ENCODE data around the gene STAG2.

Gene STAG2

GRCh38 chrX:123976706-123977316, 15.3 kb downstream of the STAG2 start:
- peak; percentile 36 for DNase-seq

- DNase-seq = no peak
These were observed 21.7 kb downstream of the STAG2 start for GRCh38 chrX:123983240-123983639.

GRCh38 chrX:123986377-123986776, 24.9 kb downstream of the STAG2 start:
- no peak for DNase-seq

GRCh38 chrX:123988423-123989111, 27.1 kb downstream of the STAG2 start:
- no peak for DNase-seq

- DNase-seq = no peak
These were observed 27.7 kb downstream of the STAG2 start for GRCh38 chrX:123989235-123989634.

- DNase-seq = no peak
These were observed 28.7 kb downstream of the STAG2 start for GRCh38 chrX:123990169-123990568.

GRCh38 chrX:123990602-123991001, 29.1 kb downstream of the STAG2 start:
- no peak for DNase-seq

GRCh38 chrX:123993326-123993725, 31.8 kb downstream of the STAG2 start:
- peak; percentile 76 for DNase-seq

DNA sequence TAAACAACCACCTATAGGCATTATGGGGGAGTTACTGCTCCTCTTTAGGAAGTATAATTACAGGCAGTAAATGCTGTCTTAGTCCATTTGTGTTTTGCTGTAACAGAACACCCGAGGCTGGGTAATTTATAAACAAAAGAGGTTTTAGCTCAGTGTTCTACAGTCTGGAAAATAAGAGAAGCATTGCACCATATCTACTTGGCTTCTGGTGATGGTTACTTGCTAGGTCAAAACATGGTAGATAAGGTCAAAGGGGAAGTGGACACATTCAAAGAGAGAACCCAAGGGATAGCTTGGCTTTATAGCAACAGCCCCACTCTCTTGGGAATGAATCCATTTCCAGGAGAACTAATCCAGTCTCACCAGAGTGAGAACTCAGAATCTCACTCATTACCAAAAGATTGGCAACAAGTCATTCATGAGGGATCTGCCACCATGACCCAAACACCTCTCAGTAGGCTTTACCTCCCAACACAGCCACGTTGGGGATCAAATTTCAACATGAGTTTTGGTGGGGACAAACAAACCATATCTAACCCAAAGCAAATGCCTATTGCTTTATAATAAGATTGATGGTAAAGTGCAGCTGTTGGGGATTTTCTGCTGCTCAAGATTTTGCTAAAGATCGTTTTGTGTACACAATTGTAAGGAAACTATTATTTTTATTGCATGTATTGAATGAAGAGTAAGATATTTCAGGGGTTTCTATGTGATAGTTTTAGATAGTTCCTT, 32.6 kb downstream of the STAG2 start:
- no peak for DNase-seq

DNA sequence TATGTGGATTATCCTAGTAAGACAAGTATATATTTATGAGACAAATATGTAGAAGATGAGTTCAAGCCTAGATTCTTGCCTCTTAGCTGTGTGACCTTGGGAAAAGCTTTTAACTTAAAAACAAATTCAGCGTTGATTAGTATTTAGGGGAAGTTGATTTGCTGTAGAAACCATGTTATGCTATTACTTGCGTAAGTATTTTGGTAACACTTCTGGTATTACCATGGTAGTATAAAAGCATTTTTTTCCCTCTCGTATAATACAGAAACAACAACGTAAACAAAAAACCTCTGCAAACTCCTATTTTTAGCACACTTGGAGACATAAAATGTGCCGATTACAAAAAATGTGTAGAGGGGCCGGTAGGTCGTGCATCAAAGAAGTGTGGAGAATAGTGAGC, 33.2 kb downstream of the STAG2 start:
- no peak for DNase-seq

- no peak for DNase-seq
These were observed 40.1 kb downstream of the STAG2 start for GRCh38 chrX:124001581-124001980.

DNA sequence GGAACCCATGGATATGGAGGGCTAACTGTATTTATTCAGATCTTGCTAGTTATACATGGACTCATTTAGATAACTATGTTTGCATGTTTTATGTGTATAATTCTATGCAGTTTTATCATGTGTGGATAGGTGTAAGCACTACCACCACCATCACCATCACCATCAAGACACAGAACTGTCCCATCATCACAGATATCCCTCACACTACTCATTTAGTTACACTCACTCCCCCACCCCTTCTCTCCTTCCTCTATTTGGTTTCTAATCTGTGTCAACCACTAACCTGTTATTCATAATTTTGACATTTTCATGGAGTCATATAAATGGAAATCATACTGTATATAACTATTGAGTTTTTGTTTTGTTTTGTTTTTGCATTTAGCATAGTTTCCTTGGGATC, 43.7 kb downstream of the STAG2 start:
- no peak for DNase-seq

- DNase-seq = peak; percentile 48
These were observed 48.7 kb downstream of the STAG2 start for GRCh38 chrX:124010157-124010556.

GRCh38 chrX:124010566-124010965, 49.1 kb downstream of the STAG2 start:
- DNase-seq = no peak

DNA sequence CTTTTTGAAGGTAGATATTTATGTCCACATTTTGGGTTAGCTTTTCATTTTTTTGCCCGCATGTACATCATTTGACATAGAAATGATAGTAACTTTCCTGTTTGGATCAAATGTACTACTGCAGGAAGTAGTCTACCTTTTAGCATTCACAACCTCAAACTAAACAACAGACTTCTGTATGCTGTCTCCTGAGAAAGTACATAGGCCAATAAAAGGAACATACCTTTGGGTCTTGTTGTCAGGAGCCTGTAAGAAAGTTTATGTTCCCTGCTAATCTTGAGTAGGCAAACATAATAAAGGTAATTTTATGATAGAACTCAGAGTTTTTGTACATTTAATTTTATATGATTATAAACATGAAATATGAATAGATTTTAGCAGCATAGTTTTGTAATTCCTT, 54.2 kb downstream of the STAG2 start:
- no peak for DNase-seq

DNA sequence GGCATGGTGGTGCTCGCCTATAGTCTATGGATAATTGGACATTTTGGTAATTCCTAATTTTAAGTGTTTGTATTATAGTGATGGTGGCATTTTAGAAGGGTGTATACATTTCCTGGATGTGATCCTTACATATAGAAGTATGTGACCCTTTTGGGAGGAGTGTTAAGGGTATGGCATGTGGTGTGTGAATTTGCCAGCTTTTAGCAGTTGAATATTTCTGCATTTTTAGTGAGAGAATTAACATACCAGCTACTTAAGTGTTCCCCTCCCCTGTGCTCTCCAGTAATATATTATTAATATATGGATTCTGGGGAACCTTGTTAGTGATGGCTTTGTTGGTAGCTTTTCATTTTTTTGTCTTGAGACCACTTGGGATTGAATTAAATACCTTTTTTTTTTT, 55.3 kb downstream of the STAG2 start:
- no peak for DNase-seq

- DNase-seq = no peak
These were observed 56.5 kb downstream of the STAG2 start for GRCh38 chrX:124018023-124018422.

DNA sequence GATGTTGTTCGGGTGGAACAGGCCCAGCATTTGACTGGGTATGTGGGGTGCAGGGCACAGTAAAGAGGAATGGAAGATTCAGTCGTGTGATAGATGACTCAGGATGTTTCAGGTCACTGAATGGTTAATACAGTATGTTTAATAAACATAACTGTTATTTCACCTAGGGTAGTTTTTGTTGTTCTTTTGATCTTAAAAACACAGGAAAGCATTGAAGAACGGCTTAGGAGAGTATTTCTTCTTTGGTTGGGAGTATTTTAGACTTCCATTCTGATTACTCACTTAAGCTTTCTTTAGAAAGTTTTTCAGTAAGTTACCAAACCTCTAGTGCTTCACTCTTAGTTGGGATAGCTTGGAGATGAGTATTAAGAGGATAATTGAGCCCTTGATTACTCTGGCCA, 62.3 kb downstream of the STAG2 start:
- DNase-seq = peak; percentile 21

GRCh38 chrX:124026529-124026928, 65.0 kb downstream of the STAG2 start:
- no peak for DNase-seq

DNA sequence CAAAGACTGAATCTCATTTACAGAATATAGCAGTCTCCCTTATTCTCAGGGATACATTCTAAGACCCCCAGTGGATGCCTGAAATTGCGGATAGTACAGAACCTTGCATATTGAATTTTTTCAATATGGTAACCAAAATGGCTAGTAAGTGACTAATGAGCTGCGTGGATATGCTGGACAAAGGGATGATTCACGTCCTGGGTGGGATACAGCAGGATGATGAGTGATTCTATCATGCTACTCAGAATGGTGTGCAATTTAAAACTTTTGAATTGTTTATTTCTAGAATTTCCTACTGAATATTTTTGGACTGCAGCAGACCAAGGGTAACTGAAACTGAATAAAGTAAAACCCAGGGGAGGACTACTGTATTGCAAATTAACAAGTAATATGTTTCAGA, 66.7 kb downstream of the STAG2 start:
- peak; percentile 56 for DNase-seq

GRCh38 chrX:124030520-124030919, 69.0 kb downstream of the STAG2 start:
- no peak for DNase-seq

GRCh38 chrX:124033821-124034220, 72.3 kb downstream of the STAG2 start:
- DNase-seq = peak; percentile 62

DNA sequence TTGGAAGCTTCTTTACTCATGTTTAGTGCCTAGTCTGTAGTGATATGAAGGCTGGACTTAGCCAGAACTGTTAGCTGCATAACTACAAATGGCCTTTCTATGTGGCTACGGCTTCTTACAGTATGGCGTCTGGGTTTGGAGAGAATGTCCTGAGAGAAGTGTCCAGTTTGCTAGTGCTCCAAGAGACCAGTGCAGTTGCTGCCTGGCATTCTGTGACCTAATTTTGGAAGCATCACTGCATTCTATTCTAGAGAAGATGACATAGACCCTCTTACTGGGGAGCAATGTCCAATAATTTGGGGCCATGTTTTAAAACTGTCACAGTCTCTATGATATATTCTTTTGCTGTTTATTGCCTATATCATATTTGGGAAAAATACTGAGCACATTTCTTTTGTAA, 74.2 kb downstream of the STAG2 start:
- no peak for DNase-seq

- DNase-seq = no peak
These were observed 80.5 kb downstream of the STAG2 start for GRCh38 chrX:124042042-124042441.

All from EL (cell line).